K562 (cell line): ENCODE data around the gene DGKZ. TPM values are rescaled to one million over a fixed set of nuclear protein-coding genes. Genes with fewer than 3 reads are reported as not detected.

ENCODE experiments used
- BCOR ChIP-seq: fragments of 450-650 bp; IDR thresholded peaks from 2 replicates; pipeline ENCODE4 v1.6.1; 2016
- HDGF ChIP-seq: fragments of 450-650 bp; IDR thresholded peaks from 2 replicates; pipeline ENCODE4 v1.6.1; 2016
- KLF10 ChIP-seq: fragments of 250-450 bp; sonication (Bioruptor Pico); IDR thresholded peaks from 2 replicates; pipeline ENCODE4 v1.6.1; 2021; ENCODE audit warnings: matching md5 sums
- MED1 ChIP-seq: sonication (generic); formaldehyde crosslinking; IDR thresholded peaks from 2 replicates; pipeline ENCODE4 v1.8.1; 2023; ENCODE audit warnings: missing genetic modification reagents, borderline replicate concordance
- SMAD2 ChIP-seq: fragments of 150-350 bp; IDR thresholded peaks from 2 replicates; pipeline ENCODE4 v1.6.1; 2014; ENCODE audit warnings: low read depth, mild to moderate bottlenecking, low read length
- polyA plus RNA-seq, 8 experiments: library from polyadenylated mRNA; depleted of rRNA in 4 of 8; stranded (reverse) in 5 of 8; unstranded in 3 of 8; fragments of >200 nt; fragmentation: Nextera tagmentation in 2 of 8; fragmentation: Illumina TruSeq in 1 of 8; extraction: Ambion mirVana in 2 of 8; extraction: Trizol in 1 of 8; gene quantifications; 2 replicates each; pipeline versions ENCODE4 v1.2.1 to v1.2.3, GENCODE V29; 2011 to 2014; ENCODE audit warnings: inconsistent platforms in 1 of 8, missing spikeins in 1 of 8
- total RNA-seq, 7 experiments: library from RNA; depleted of rRNA in 6 of 7; stranded (reverse); fragments of >200 nt in 6 of 7; fragmentation: Illumina TruSeq in 2 of 7; extraction: Trizol in 2 of 7; gene quantifications; 2 replicates each; pipeline versions ENCODE4 v1.2.1 to v1.2.3, GENCODE V29; 2011 to 2021; ENCODE audit warnings: low replicate concordance in 1 of 7
- TF ChIP-seq, protein P1 (sequence below): IDR thresholded peaks from 2 replicates; pipeline ENCODE4 v1.6.1; 2011; ENCODE audit warnings: borderline replicate concordance, low read depth, mild to moderate bottlenecking, moderate library complexity, low read length; ENCODE audit not compliant: insufficient read depth, poor library complexity, severe bottlenecking
- TF ChIP-seq, protein P2 (sequence below): fragments of 450-650 bp; IDR thresholded peaks from 2 replicates; pipeline ENCODE4 v1.6.1; 2017; ENCODE audit warnings: antibody characterized with exemption, mild to moderate bottlenecking
- TF ChIP-seq, protein P3 (sequence below): fragments of 200-600 bp; sonication (generic); IDR thresholded peaks from one replicate; pipeline ENCODE4 v1.6.1; 2012; ENCODE audit warnings: mild to moderate bottlenecking, low read depth, low read length, inconsistent platforms

Gene DGKZ
- total and polyA plus RNA-seq, 9 of the 15 experiments (the other 6 are each of a cell fraction or from before 2014, with no cell fraction given) = 0.51 to 100 (median 44.2) TPM

DNA sequence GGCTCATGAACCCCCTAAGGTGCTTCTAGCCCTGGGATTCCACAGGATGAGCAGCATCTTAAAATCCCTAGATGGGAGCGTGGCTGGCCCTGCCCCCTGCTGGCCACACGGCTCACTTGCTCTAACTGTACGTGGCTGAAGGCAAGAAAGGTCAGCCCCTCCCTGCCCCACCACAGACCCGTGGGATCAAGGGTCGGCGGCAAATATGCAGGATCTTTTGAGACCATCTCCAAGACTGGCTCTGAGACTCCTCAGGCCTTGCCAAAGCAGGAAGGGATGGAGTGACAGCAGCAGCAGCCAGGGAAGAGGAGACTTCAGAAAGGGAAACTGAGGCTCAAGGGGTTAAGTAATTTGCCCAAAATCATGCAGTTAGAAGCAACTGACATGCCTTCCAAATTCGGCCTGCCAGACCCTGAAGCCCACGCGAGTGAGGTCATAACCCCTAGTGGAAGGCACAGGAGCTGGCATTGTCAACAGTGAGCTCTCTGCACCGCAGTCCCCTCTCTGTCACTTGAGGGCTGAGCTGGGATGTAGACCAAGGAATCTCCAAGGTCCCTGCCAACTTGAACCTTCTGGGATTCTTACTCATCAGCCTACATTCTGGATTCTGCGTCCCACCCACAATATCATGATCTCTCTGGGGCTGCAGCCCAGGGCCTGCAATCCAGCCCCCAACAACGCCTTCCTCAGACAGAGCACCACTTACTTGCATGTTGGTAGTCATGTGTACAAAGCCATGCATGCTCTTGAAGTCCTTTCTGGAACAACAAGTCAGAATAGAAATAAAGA, 38.4 kb upstream of the DGKZ start (continued):
- TF ChIP-seq, protein P1, sequence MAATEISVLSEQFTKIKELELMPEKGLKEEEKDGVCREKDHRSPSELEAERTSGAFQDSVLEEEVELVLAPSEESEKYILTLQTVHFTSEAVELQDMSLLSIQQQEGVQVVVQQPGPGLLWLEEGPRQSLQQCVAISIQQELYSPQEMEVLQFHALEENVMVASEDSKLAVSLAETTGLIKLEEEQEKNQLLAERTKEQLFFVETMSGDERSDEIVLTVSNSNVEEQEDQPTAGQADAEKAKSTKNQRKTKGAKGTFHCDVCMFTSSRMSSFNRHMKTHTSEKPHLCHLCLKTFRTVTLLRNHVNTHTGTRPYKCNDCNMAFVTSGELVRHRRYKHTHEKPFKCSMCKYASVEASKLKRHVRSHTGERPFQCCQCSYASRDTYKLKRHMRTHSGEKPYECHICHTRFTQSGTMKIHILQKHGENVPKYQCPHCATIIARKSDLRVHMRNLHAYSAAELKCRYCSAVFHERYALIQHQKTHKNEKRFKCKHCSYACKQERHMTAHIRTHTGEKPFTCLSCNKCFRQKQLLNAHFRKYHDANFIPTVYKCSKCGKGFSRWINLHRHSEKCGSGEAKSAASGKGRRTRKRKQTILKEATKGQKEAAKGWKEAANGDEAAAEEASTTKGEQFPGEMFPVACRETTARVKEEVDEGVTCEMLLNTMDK = peak; percentile 47
- TF ChIP-seq KLF10 (CRISPR knock-in tag) (no peak), SMAD2 (no peak), HDGF (0 out of 2 replicates have a peak, but pooled peaks have one; percentile 51), MED1 (CRISPR knock-in tag) (no peak), BCOR (peak; percentile 94)
- TF ChIP-seq, protein P2, sequence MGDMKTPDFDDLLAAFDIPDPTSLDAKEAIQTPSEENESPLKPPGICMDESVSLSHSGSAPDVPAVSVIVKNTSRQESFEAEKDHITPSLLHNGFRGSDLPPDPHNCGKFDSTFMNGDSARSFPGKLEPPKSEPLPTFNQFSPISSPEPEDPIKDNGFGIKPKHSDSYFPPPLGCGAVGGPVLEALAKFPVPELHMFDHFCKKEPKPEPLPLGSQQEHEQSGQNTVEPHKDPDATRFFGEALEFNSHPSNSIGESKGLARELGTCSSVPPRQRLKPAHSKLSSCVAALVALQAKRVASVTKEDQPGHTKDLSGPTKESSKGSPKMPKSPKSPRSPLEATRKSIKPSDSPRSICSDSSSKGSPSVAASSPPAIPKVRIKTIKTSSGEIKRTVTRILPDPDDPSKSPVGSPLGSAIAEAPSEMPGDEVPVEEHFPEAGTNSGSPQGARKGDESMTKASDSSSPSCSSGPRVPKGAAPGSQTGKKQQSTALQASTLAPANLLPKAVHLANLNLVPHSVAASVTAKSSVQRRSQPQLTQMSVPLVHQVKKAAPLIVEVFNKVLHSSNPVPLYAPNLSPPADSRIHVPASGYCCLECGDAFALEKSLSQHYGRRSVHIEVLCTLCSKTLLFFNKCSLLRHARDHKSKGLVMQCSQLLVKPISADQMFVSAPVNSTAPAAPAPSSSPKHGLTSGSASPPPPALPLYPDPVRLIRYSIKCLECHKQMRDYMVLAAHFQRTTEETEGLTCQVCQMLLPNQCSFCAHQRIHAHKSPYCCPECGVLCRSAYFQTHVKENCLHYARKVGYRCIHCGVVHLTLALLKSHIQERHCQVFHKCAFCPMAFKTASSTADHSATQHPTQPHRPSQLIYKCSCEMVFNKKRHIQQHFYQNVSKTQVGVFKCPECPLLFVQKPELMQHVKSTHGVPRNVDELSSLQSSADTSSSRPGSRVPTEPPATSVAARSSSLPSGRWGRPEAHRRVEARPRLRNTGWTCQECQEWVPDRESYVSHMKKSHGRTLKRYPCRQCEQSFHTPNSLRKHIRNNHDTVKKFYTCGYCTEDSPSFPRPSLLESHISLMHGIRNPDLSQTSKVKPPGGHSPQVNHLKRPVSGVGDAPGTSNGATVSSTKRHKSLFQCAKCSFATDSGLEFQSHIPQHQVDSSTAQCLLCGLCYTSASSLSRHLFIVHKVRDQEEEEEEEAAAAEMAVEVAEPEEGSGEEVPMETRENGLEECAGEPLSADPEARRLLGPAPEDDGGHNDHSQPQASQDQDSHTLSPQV = 0 out of 2 replicates have a peak, but pooled peaks have one; percentile 24
- TF ChIP-seq, protein P3, sequence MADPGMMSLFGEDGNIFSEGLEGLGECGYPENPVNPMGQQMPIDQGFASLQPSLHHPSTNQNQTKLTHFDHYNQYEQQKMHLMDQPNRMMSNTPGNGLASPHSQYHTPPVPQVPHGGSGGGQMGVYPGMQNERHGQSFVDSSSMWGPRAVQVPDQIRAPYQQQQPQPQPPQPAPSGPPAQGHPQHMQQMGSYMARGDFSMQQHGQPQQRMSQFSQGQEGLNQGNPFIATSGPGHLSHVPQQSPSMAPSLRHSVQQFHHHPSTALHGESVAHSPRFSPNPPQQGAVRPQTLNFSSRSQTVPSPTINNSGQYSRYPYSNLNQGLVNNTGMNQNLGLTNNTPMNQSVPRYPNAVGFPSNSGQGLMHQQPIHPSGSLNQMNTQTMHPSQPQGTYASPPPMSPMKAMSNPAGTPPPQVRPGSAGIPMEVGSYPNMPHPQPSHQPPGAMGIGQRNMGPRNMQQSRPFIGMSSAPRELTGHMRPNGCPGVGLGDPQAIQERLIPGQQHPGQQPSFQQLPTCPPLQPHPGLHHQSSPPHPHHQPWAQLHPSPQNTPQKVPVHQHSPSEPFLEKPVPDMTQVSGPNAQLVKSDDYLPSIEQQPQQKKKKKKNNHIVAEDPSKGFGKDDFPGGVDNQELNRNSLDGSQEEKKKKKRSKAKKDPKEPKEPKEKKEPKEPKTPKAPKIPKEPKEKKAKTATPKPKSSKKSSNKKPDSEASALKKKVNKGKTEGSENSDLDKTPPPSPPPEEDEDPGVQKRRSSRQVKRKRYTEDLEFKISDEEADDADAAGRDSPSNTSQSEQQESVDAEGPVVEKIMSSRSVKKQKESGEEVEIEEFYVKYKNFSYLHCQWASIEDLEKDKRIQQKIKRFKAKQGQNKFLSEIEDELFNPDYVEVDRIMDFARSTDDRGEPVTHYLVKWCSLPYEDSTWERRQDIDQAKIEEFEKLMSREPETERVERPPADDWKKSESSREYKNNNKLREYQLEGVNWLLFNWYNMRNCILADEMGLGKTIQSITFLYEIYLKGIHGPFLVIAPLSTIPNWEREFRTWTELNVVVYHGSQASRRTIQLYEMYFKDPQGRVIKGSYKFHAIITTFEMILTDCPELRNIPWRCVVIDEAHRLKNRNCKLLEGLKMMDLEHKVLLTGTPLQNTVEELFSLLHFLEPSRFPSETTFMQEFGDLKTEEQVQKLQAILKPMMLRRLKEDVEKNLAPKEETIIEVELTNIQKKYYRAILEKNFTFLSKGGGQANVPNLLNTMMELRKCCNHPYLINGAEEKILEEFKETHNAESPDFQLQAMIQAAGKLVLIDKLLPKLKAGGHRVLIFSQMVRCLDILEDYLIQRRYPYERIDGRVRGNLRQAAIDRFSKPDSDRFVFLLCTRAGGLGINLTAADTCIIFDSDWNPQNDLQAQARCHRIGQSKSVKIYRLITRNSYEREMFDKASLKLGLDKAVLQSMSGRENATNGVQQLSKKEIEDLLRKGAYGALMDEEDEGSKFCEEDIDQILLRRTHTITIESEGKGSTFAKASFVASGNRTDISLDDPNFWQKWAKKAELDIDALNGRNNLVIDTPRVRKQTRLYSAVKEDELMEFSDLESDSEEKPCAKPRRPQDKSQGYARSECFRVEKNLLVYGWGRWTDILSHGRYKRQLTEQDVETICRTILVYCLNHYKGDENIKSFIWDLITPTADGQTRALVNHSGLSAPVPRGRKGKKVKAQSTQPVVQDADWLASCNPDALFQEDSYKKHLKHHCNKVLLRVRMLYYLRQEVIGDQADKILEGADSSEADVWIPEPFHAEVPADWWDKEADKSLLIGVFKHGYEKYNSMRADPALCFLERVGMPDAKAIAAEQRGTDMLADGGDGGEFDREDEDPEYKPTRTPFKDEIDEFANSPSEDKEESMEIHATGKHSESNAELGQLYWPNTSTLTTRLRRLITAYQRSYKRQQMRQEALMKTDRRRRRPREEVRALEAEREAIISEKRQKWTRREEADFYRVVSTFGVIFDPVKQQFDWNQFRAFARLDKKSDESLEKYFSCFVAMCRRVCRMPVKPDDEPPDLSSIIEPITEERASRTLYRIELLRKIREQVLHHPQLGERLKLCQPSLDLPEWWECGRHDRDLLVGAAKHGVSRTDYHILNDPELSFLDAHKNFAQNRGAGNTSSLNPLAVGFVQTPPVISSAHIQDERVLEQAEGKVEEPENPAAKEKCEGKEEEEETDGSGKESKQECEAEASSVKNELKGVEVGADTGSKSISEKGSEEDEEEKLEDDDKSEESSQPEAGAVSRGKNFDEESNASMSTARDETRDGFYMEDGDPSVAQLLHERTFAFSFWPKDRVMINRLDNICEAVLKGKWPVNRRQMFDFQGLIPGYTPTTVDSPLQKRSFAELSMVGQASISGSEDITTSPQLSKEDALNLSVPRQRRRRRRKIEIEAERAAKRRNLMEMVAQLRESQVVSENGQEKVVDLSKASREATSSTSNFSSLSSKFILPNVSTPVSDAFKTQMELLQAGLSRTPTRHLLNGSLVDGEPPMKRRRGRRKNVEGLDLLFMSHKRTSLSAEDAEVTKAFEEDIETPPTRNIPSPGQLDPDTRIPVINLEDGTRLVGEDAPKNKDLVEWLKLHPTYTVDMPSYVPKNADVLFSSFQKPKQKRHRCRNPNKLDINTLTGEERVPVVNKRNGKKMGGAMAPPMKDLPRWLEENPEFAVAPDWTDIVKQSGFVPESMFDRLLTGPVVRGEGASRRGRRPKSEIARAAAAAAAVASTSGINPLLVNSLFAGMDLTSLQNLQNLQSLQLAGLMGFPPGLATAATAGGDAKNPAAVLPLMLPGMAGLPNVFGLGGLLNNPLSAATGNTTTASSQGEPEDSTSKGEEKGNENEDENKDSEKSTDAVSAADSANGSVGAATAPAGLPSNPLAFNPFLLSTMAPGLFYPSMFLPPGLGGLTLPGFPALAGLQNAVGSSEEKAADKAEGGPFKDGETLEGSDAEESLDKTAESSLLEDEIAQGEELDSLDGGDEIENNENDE = no peak
